Neural progenitor cell (in vitro differentiated cells): Measurements from ENCODE around the gene CLSTN2. TPM values are rescaled to one million over a fixed set of nuclear protein-coding genes. Genes with fewer than 3 reads are reported as not detected.

ENCODE experiments used
- DNase-seq: peaks from one replicate; pipeline ENCODE4 v3.0.0-alpha.2; 2016; ENCODE audit warnings: low spot score
- H2AFZ ChIP-seq: fragments of 200-600 bp; sonication (generic); replicated peaks from 2 replicates; pipeline ENCODE4 v1.6.1; 2016; ENCODE audit warnings: antibody characterized with exemption
- H3F3A ChIP-seq: fragments of 200-600 bp; sonication (generic); 2 replicates; pipeline ENCODE4 v1.6.1; 2016; ENCODE audit warnings: antibody characterized with exemption, low read depth
- H3K27ac ChIP-seq: fragments of 200-600 bp; sonication (generic); 2 replicates; pipeline ENCODE4 v1.5.1; 2016; ENCODE audit warnings: mild to moderate bottlenecking
- H3K27me3 ChIP-seq: fragments of 200-600 bp; sonication (generic); 2 replicates; pipeline ENCODE4 v1.6.1; 2016; ENCODE audit warnings: mild to moderate bottlenecking, moderate library complexity
- H3K36me3 ChIP-seq: fragments of 200-600 bp; sonication (generic); 2 replicates; pipeline ENCODE4 v1.5.1; 2016
- H3K4me1 ChIP-seq: fragments of 200-600 bp; sonication (generic); 2 replicates; pipeline ENCODE4 v1.6.1; 2016; ENCODE audit warnings: mixed run types
- H3K4me2 ChIP-seq: fragments of 200-600 bp; sonication (generic); 2 replicates; pipeline ENCODE4 v1.6.1; 2016
- H3K4me3 ChIP-seq: fragments of 200-600 bp; sonication (generic); 2 replicates; pipeline ENCODE4 v1.5.1; 2016
- H3K79me2 ChIP-seq: fragments of 200-600 bp; sonication (generic); 2 replicates; pipeline ENCODE4 v1.6.1; 2016; ENCODE audit warnings: low read depth
- H3K9ac ChIP-seq: fragments of 200-600 bp; sonication (generic); 2 replicates; pipeline ENCODE4 v1.6.1; 2016
- H3K9me3 ChIP-seq: fragments of 200-600 bp; sonication (generic); 2 replicates; pipeline ENCODE4 v1.5.1; 2016; ENCODE audit warnings: low read depth
- H4K20me1 ChIP-seq: fragments of 200-600 bp; sonication (generic); 2 replicates; pipeline ENCODE4 v1.6.1; 2016; ENCODE audit warnings: low read depth
- H3K27ac Mint-ChIP-seq: 3 replicates; pipeline ENCODE4 v1.8.0; 2021; ENCODE audit warnings: mixed read lengths
- H3K27me3 Mint-ChIP-seq: 2 replicates; pipeline ENCODE4 v1.8.0; 2022; ENCODE audit warnings: low read depth, mild to moderate bottlenecking, inconsistent platforms, moderate library complexity, mixed read lengths; ENCODE audit not compliant: insufficient read depth
- H3K36me3 Mint-ChIP-seq: 3 replicates; pipeline ENCODE4 v1.8.0; 2021; ENCODE audit warnings: mixed read lengths
- H3K4me1 Mint-ChIP-seq: 3 replicates; pipeline ENCODE4 v1.8.0; 2021; ENCODE audit warnings: mixed read lengths
- H3K4me3 Mint-ChIP-seq: 3 replicates; pipeline ENCODE4 v1.8.0; 2021; ENCODE audit warnings: mild to moderate bottlenecking, moderate library complexity, mixed read lengths
- H3K9me3 Mint-ChIP-seq: 3 replicates; pipeline ENCODE4 v1.8.0; 2020; ENCODE audit warnings: mixed read lengths
- CTCF ChIP-seq: fragments of 200-600 bp; sonication (generic); IDR thresholded peaks from 2 replicates; pipeline ENCODE4 v1.5.1; 2017; ENCODE audit warnings: antibody characterized with exemption, mild to moderate bottlenecking
- EZH2 ChIP-seq: fragments of 200-600 bp; sonication (generic); IDR thresholded peaks from 2 replicates; pipeline ENCODE4 v1.6.1; 2017; ENCODE audit warnings: antibody characterized with exemption, mild to moderate bottlenecking, moderate library complexity
- EZH2phosphoT487 ChIP-seq: fragments of 200-600 bp; sonication (generic); IDR thresholded peaks from 2 replicates; pipeline ENCODE4 v1.6.1; 2017; ENCODE audit warnings: antibody characterized with exemption
- total RNA-seq: library from RNA; depleted of rRNA; stranded (reverse); fragments of >200 nt; gene quantifications from 2 replicates; pipeline ENCODE4 v1.2.3, GENCODE V29; 2015; ENCODE audit warnings: low replicate concordance

The CLSTN2 gene
- total RNA-seq, 1 donor from 2014 or later: 0.22 TPM

- Histone ChIP-seq H4K20me1 (no peaks in the 10 kb centered on the region), H3K27me3 (no peaks in the 10 kb centered on the region), H3K9ac (no peak overlapping the region), H3K4me3 (no peak overlapping the region), H3K9me3 (no peaks in the 10 kb centered on the region), H3K27ac (no peak overlapping the region), H3K4me1 (no peaks in the 10 kb centered on the region), H3K79me2 (no peaks in the 10 kb centered on the region), H3F3A (no peaks in the 10 kb centered on the region), H2AFZ (no peak overlapping the region), H3K4me2 (no peak overlapping the region), H3K36me3 (no peaks in the 10 kb centered on the region)
- Mint-ChIP-seq H3K4me3 (no peak overlapping the region), H3K27ac (no peak overlapping the region), H3K27me3 (peaks cover 3% of the 10 kb centered on the region), H3K4me1 (peaks cover 9% of the 10 kb centered on the region), H3K9me3 (no peaks in the 10 kb centered on the region), H3K36me3 (no peaks in the 10 kb centered on the region)
- DNase-seq: no peak
- TF ChIP-seq EZH2: no peak
- TF ChIP-seq EZH2phosphoT487: no peak
- no peak for TF ChIP-seq CTCF
Observed at GRCh38 chr3:140151321-140151720, 216.3 kb downstream of the CLSTN2 start.

- peaks cover 3% of the 10 kb centered on the region for H3K27me3 Mint-ChIP-seq
- Histone ChIP-seq H4K20me1 (no peaks in the 10 kb centered on the region), H3K4me2 (no peak overlapping the region), H3F3A (no peaks in the 10 kb centered on the region), H3K4me3 (no peak overlapping the region), H3K27ac (no peak overlapping the region), H3K79me2 (no peaks in the 10 kb centered on the region), H3K9me3 (no peaks in the 10 kb centered on the region), H3K36me3 (no peaks in the 10 kb centered on the region), H3K9ac (no peak overlapping the region), H3K27me3 (no peaks in the 10 kb centered on the region), H3K4me1 (no peaks in the 10 kb centered on the region), H2AFZ (no peak overlapping the region)
- DNase-seq: no peak
- no peak overlapping the region for H3K4me3 Mint-ChIP-seq
- TF ChIP-seq CTCF: no peak
- TF ChIP-seq EZH2: no peak
- no peak for TF ChIP-seq EZH2phosphoT487
- no peak overlapping the region for H3K27ac Mint-ChIP-seq
- H3K4me1 Mint-ChIP-seq: peaks cover 2% of the 10 kb centered on the region
- H3K36me3 Mint-ChIP-seq: peaks cover 2% of the 10 kb centered on the region
- H3K9me3 Mint-ChIP-seq: peaks cover 2% of the 10 kb centered on the region
Observed at GRCh38 chr3:140152851-140153639, 218.1 kb downstream of the CLSTN2 start.

- peaks cover 2% of the 10 kb centered on the region for H3K4me1 Mint-ChIP-seq
- TF ChIP-seq EZH2phosphoT487: no peak
- no peak for TF ChIP-seq EZH2
- TF ChIP-seq CTCF: no peak
- no peaks in the 10 kb centered on the region for H3K27me3 ChIP-seq
- peaks cover 3% of the 10 kb centered on the region for H3K27me3 Mint-ChIP-seq
- H3K36me3 ChIP-seq: no peaks in the 10 kb centered on the region
- no peak overlapping the region for H3K27ac ChIP-seq
- H4K20me1 ChIP-seq: no peaks in the 10 kb centered on the region
- H3K9me3 Mint-ChIP-seq: peaks cover 2% of the 10 kb centered on the region
- no peaks in the 10 kb centered on the region for H3K9me3 ChIP-seq
- H3K4me3 Mint-ChIP-seq: no peak overlapping the region
- no peak overlapping the region for H3K4me2 ChIP-seq
- H3K4me1 ChIP-seq: no peaks in the 10 kb centered on the region
- no peaks in the 10 kb centered on the region for H3F3A ChIP-seq
- H2AFZ ChIP-seq: no peak overlapping the region
- H3K4me3 ChIP-seq: no peak overlapping the region
- H3K9ac ChIP-seq: no peak overlapping the region
- no peak overlapping the region for H3K27ac Mint-ChIP-seq
- H3K36me3 Mint-ChIP-seq: peaks cover 2% of the 10 kb centered on the region
- DNase-seq: no peak
- H3K79me2 ChIP-seq: no peaks in the 10 kb centered on the region
Observed at GRCh38 chr3:140153736-140154135, 218.8 kb downstream of the CLSTN2 start.
